Measurements from ENCODE around the gene PSMC3. TPM values are rescaled to one million over a fixed set of nuclear protein-coding genes. Genes with fewer than 3 reads are reported as not detected.

PSMC3 gene
- total and polyA plus RNA-seq, 2 of the 13 experiments (the other 11 are each of a cell fraction or from before 2014, with no cell fraction given) = 75.8 to 214 TPM

GRCh38 chr11:47440054-47440476 lies 13.8 kb upstream of the PSMC3 start (continued):
- TF ChIP-seq THAP9 (CRISPR knock-in tag; IDR thresholded peaks at IDR 0.05; ENCODE audit: borderline replicate concordance) (no peak), ISX (CRISPR knock-in tag; conservative IDR thresholded peaks at IDR 0.05) (no peak), ZNF460 (CRISPR knock-in tag; IDR thresholded peaks at IDR 0.05; ENCODE audit: borderline replicate concordance) (peak; percentile 34), NRL (CRISPR knock-in tag; IDR thresholded peaks at IDR 0.05; ENCODE audit: borderline replicate concordance) (no peak), ARNTL (CRISPR knock-in tag; IDR thresholded peaks at IDR 0.05) (no peak), THRA (CRISPR knock-in tag; IDR thresholded peaks at IDR 0.05; ENCODE audit: borderline replicate concordance) (no peak), ZMYM2 (CRISPR knock-in tag; IDR thresholded peaks at IDR 0.05) (peak; percentile 61; the same call in 1 of the 2 replicates), PTBP1 (IDR thresholded peaks at IDR 0.05; ENCODE audit: low read depth, low read length, poor library complexity, severe bottlenecking) (no peak), ZNF441 (CRISPR knock-in tag; IDR thresholded peaks at IDR 0.05; ENCODE audit: borderline replicate concordance) (no peak), SP5 (CRISPR knock-in tag; IDR thresholded peaks at IDR 0.05; ENCODE audit: borderline replicate concordance, low read depth) (0 out of 2 replicates have a peak, but pooled peaks have one; percentile 9), SP140L (CRISPR knock-in tag; IDR thresholded peaks at IDR 0.05; ENCODE audit: borderline replicate concordance) (no peak), ZFP90 (CRISPR knock-in tag; IDR thresholded peaks at IDR 0.05; ENCODE audit: borderline replicate concordance) (no peak), ZNF121 (CRISPR knock-in tag; IDR thresholded peaks at IDR 0.05) (peak; percentile 76; the same call in 1 of the 2 replicates), ZNF703 (CRISPR knock-in tag; IDR thresholded peaks at IDR 0.05; ENCODE audit: borderline replicate concordance) (no peak), MED8 (CRISPR knock-in tag; IDR thresholded peaks at IDR 0.05; ENCODE audit: insufficient replicate concordance) (no peak), ZNF496 (CRISPR knock-in tag; IDR thresholded peaks at IDR 0.05; ENCODE audit: insufficient replicate concordance) (no peak), DR1 (CRISPR knock-in tag; IDR thresholded peaks at IDR 0.05) (no peak), ZNF382 (CRISPR knock-in tag; IDR thresholded peaks at IDR 0.05; ENCODE audit: borderline replicate concordance) (no peak), ZNF605 (CRISPR knock-in tag; IDR thresholded peaks at IDR 0.05) (no peak), IRF9 (CRISPR knock-in tag; IDR thresholded peaks at IDR 0.05; ENCODE audit: borderline replicate concordance) (no peak), U2AF1 (optimal IDR thresholded peaks at IDR 0.05; ENCODE audit: low read depth, low read length) (no peak), ZSCAN31 (CRISPR knock-in tag; IDR thresholded peaks at IDR 0.05; ENCODE audit: low read depth) (no peak), MAZ (IDR thresholded peaks at IDR 0.05; ENCODE audit: borderline replicate concordance, low read depth, low read length) (no peak), MAZ (CRISPR knock-in tag; IDR thresholded peaks at IDR 0.05; ENCODE audit: low read depth) (no peak), GLMP (CRISPR knock-in tag; IDR thresholded peaks at IDR 0.05; ENCODE audit: borderline replicate concordance) (no peak)
